ENCODE results near the gene BTBD1.
A peak's percentile ranks its signal among the peaks of the same experiment; 100 is the strongest.

Gene BTBD1

GRCh38 chr15:83066734-83067637, at the start of gene BTBD1:
TSS of gene BTBD1 (minus strand) at chr15:83067252. CDS start at chr15:83067151, 101 bp downstream.
- DNase-seq: peak; percentile 68

GRCh38 chr15:83115831-83116565, 48.9 kb upstream of the BTBD1 start:
- DNase-seq: no peak

- DNase-seq: no peak
Measured at GRCh38 chr15:83115410-83115809, 48.4 kb upstream of the BTBD1 start.

- DNase-seq: no peak
Measured at GRCh38 chr15:83114856-83115255, 47.8 kb upstream of the BTBD1 start.

- DNase-seq: no peak
Measured at GRCh38 chr15:83113881-83114674, 47.0 kb upstream of the BTBD1 start.

GRCh38 chr15:83112956-83113299, 45.9 kb upstream of the BTBD1 start:
- no peak for DNase-seq

GRCh38 chr15:83112233-83112955, 45.3 kb upstream of the BTBD1 start:
- DNase-seq: no peak

GRCh38 chr15:83111149-83111548, 44.1 kb upstream of the BTBD1 start:
- DNase-seq: no peak

GRCh38 chr15:83110381-83110780, 43.3 kb upstream of the BTBD1 start:
- no peak for DNase-seq

- no peak for DNase-seq
Measured at GRCh38 chr15:83109532-83109931, 42.5 kb upstream of the BTBD1 start.

- DNase-seq: no peak
Measured at GRCh38 chr15:83108266-83109219, 41.5 kb upstream of the BTBD1 start.

GRCh38 chr15:83107841-83108181, 40.8 kb upstream of the BTBD1 start:
- no peak for DNase-seq

- peak; percentile 3 for DNase-seq
Measured at GRCh38 chr15:83106994-83107840, 40.2 kb upstream of the BTBD1 start, which contains the start of gene TM6SF1. TSS of gene TM6SF1 (plus strand) at chr15:83107645. CDS start at chr15:83107681, 36 bp downstream.

GRCh38 chr15:83105440-83105839, 38.4 kb upstream of the BTBD1 start:
- DNase-seq: no peak

GRCh38 chr15:83104141-83104540, 37.1 kb upstream of the BTBD1 start:
- DNase-seq: no peak

- no peak for DNase-seq
Measured at GRCh38 chr15:83102346-83102745, 35.3 kb upstream of the BTBD1 start.

- DNase-seq: no peak
Measured at GRCh38 chr15:83100097-83100646, 33.1 kb upstream of the BTBD1 start.

- DNase-seq: no peak
Measured at GRCh38 chr15:83099290-83099689, 32.2 kb upstream of the BTBD1 start.

- no peak for DNase-seq
Measured at GRCh38 chr15:83098079-83098478, 31.0 kb upstream of the BTBD1 start.

- DNase-seq: no peak
Measured at GRCh38 chr15:83094583-83094982, 27.5 kb upstream of the BTBD1 start.

Measured in activated CD4-positive, alpha-beta T cell treated with anti-CD3 and anti-CD28 coated beads, Interleukin-2, amount 50 U/mL, for 1 hour (primary cell).